HG03432 (cell line): ENCODE measurements around the gene FGF10.

ENCODE experiments used
- ATAC-seq: cut with Tn5 transposase; IDR thresholded peaks from one replicate; pipeline ENCODE4 v1.9.1; 2021; ENCODE audit warnings: mild to moderate bottlenecking, moderate library complexity; ENCODE audit not compliant: unreplicated experiment

The FGF10 gene

GRCh38 chr5:44358421-44358820 is 30.8 kb downstream of the FGF10 start:
- no peak for ATAC-seq

- ATAC-seq: no peak
Measured at GRCh38 chr5:44356231-44356630, 33.0 kb downstream of the FGF10 start.

- no peak for ATAC-seq
Measured at GRCh38 chr5:44345871-44346270, 43.3 kb downstream of the FGF10 start.

- ATAC-seq: no peak
Measured at GRCh38 chr5:44336708-44337107, 52.5 kb downstream of the FGF10 start.

- ATAC-seq: no peak
Measured at GRCh38 chr5:44334622-44335021, 54.6 kb downstream of the FGF10 start.

- peak; percentile 71 for ATAC-seq
Measured at GRCh38 chr5:44332285-44332971, 56.8 kb downstream of the FGF10 start.

GRCh38 chr5:44331471-44332050 is 57.7 kb downstream of the FGF10 start:
- no peak for ATAC-seq

GRCh38 chr5:44329716-44330115 is 59.5 kb downstream of the FGF10 start:
- no peak for ATAC-seq

- no peak for ATAC-seq
Measured at GRCh38 chr5:44321144-44321725, 68.0 kb downstream of the FGF10 start.

GRCh38 chr5:44320188-44320587 is 69.0 kb downstream of the FGF10 start:
- no peak for ATAC-seq

GRCh38 chr5:44318883-44319282 is 70.3 kb downstream of the FGF10 start:
- no peak for ATAC-seq

- ATAC-seq: no peak
Measured at GRCh38 chr5:44312374-44312773, 76.8 kb downstream of the FGF10 start.

- ATAC-seq: no peak
Measured at GRCh38 chr5:44300551-44300950, 88.7 kb downstream of the FGF10 start.

- no peak for ATAC-seq
Measured at GRCh38 chr5:44299394-44299793, 89.8 kb downstream of the FGF10 start.

- ATAC-seq: no peak
Measured at GRCh38 chr5:44294516-44294915, 94.7 kb downstream of the FGF10 start.

- ATAC-seq: no peak
Measured at GRCh38 chr5:44292736-44293135, 96.5 kb downstream of the FGF10 start.

GRCh38 chr5:44278469-44278868 is 110.8 kb downstream of the FGF10 start:
- no peak for ATAC-seq

GRCh38 chr5:44275908-44276307 is 113.3 kb downstream of the FGF10 start:
- ATAC-seq: no peak

GRCh38 chr5:44275329-44275728 is 113.9 kb downstream of the FGF10 start:
- ATAC-seq: no peak

- ATAC-seq: no peak
Measured at GRCh38 chr5:44267909-44268308, 121.3 kb downstream of the FGF10 start.

- no peak for ATAC-seq
Measured at GRCh38 chr5:44266882-44267576, 122.2 kb downstream of the FGF10 start.

GRCh38 chr5:44265713-44266112 is 123.5 kb downstream of the FGF10 start:
- no peak for ATAC-seq
